Activated CD4-positive, alpha-beta T cell treated with anti-CD3 and anti-CD28 coated beads for 4 hours (primary cell): ENCODE data around the gene GDPGP1.
A peak's percentile ranks its signal among the peaks of the same experiment; 100 is the strongest.
"Not testable (repeated sequence)": the region's sequence is repeated elsewhere in the genome, so short reads cannot be mapped to it uniquely, and the experiment has no call there.

ENCODE experiments used
- DNase-seq, 2 donors: peaks; one replicate each; pipeline ENCODE4 v3.0.0-alpha.2; 2020

GDPGP1 gene

GRCh38 chr15:90234096-90234988, at the start of gene GDPGP1:
GDPGP1 (plus strand) TSS chr15:90234209; CDS start chr15:90240909, 6,700 bp downstream.
- no peak for DNase-seq

- peak; percentile 42 to 57 for DNase-seq
These were observed 49.0 kb upstream of the GDPGP1 start for GRCh38 chr15:90184786-90185704.

GRCh38 chr15:90187257-90187868, 46.6 kb upstream of the GDPGP1 start:
- no peak for DNase-seq

GRCh38 chr15:90188065-90188464, 45.9 kb upstream of the GDPGP1 start:
- not testable (repeated sequence) for DNase-seq

- no peak for DNase-seq
These were observed 44.9 kb upstream of the GDPGP1 start for GRCh38 chr15:90188914-90189748.

GRCh38 chr15:90189781-90190467, 44.1 kb upstream of the GDPGP1 start:
- DNase-seq: no peak

- no peak for DNase-seq
These were observed 43.2 kb upstream of the GDPGP1 start for GRCh38 chr15:90190606-90191343.

GRCh38 chr15:90191344-90191687, 42.7 kb upstream of the GDPGP1 start:
- no peak for DNase-seq

GRCh38 chr15:90191794-90192509, 42.1 kb upstream of the GDPGP1 start:
- DNase-seq: no peak

- no peak for DNase-seq
These were observed 40.8 kb upstream of the GDPGP1 start for GRCh38 chr15:90192961-90193786.

- DNase-seq: no peak
These were observed 39.4 kb upstream of the GDPGP1 start for GRCh38 chr15:90194655-90195054.

GRCh38 chr15:90200534-90201129, 33.4 kb upstream of the GDPGP1 start:
- no peak for DNase-seq

GRCh38 chr15:90201130-90201943, 32.7 kb upstream of the GDPGP1 start, which contains the start of gene SEMA4B:
SEMA4B (plus strand) TSS chr15:90201330; CDS start chr15:90201579, 249 bp downstream.
- DNase-seq: peak; percentile 61 to 69

- DNase-seq: no peak
These were observed 32.0 kb upstream of the GDPGP1 start for GRCh38 chr15:90201944-90202375.

GRCh38 chr15:90202929-90203328, 31.1 kb upstream of the GDPGP1 start:
- DNase-seq: no peak

GRCh38 chr15:90203473-90203872, 30.5 kb upstream of the GDPGP1 start:
- DNase-seq: no peak

- no peak for DNase-seq
These were observed 30.1 kb upstream of the GDPGP1 start for GRCh38 chr15:90203922-90204321.
